ENCODE results near the gene RTL10. TPM values are rescaled to one million over a fixed set of nuclear protein-coding genes. Genes with fewer than 3 reads are reported as not detected.
"Not testable (repeated sequence)": the region's sequence is repeated elsewhere in the genome, so short reads cannot be mapped to it uniquely, and the experiment has no call there.

The RTL10 gene
- total RNA-seq, 1 donor from 2014 or later: 9.4 TPM

DNA sequence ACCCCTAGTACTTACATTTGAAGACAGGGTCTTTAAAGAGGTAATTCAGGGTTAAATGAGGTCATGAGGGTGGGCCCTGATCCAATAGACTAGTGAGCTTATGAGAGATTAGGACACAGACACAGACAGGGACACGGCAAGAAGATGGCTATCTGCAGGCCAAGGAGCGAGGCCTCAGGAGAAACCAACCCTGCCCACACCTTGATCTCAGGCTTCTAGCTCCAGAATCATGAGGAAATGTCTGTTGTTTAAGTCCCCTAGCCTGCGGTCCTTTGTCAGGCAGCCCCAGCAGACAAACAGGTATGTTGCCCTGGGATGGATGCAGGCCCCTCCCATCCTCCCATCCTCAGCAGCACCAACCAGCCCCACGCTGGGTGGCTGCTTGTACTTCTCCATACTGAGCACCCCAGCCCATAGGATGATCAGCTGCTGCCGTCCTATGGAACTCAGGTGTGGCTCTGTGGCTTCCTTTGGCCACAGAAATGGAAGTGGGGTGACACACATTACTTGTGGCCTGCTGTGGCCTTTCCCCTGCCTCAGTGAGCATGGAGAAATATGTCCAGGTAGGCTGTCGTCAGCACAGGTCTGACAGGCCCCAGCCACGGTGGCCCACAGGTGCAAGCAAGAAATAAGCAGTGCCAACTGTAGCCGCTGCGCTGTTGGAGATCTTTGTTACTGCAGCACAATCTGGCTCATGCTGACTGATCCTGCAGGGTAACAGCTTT is 7.9 kb downstream of the RTL10 start:
- ATAC-seq: no peak
- DNase-seq (ENCODE audit: low spot score): no peak

DNA sequence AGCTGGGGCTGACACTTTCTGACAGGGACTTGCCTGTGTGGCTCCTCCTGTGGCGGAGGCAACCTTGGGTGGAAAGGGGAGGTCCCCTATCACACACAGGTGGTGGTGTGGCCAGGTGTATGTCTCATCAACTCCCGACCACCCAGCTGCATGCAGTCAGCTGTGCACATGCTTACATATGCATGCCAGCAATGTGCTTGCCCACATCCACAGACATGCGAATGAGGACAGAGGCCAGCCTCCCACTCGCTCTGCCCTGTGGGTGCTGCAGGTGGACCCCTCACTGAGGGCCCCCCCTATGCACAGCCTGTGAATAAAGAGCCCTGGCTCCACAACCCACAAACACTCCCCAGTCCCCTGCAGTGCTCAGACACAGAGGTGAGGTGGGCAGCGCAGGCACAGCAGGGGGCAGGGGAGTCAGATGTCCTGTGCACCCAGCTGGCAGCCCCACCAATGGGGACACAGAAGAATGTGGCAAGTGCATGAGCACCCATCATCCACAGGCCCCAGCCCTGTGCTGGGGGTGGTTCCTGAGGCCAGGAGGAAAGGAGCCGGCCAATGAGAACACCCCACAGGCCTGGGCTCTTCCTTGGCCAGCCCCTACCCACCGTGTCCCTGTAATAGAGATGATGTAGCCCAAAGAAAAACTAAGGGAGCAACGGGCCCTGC is 9.5 kb downstream of the RTL10 start:
- ATAC-seq (no peak), DNase-seq (ENCODE audit: low spot score) (no peak)

DNA sequence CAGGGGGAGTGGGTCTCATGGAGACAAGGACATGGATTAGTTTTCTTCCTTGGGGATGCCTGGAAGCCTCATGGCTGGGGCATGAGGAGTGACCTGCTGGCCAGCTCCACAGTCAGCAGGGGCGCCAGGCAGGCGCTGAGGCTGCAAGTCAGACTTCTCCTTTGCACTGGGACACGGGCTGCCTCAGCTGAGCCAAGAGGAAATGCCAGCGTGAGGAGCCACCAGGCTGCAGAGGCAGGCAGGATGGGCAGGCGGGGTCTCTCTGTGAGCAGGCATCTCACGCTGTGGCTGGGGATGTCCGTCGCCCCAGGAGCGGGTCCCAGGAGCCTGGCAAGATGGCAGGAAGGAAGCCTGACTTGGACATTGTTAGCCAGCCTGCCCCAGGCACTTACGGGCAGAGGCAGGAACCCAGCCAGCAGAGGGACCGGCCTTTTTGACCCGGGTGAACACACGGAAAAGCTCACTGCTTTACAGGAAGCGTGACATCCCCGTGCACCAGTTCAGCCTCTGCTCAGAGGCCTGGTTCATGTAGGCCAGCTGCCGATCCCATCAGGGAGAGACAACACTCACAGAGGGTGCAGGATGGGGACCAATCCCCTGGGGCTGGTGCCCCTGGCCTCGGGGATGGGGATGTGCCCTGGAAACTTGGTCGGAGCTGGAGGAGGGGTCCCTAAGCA is 10.2 kb downstream of the RTL10 start:
- DNase-seq (ENCODE audit: low spot score) (peak; percentile 73), ATAC-seq (peak; percentile 65)

DNA sequence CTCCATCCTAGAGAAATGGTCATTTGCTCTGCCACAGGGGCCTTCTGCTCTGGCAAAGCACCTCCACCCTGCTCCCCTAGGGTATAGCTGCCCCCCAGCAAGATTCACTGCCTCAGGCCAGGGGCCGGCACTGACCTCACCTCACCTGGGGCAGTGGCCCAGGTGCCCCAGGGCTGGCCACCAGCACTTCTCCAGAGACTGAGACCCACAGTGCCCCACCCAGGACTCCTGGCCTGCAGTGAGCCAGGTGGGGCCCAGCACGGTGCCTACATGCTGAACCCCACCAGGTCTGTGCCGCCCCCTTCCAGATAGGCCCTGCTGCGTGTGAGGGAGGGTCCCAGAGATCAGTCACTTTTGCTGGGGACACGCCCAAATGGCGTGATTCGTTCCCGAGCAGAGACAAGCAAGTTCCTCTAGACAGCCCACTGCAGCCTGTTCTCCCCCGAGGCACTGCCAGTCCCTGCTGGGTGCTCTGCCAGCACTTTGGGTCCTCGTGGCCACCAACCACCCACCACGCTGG is 10.8 kb downstream of the RTL10 start:
- peak; percentile 2 for ATAC-seq
- DNase-seq (ENCODE audit: low spot score): no peak

DNA sequence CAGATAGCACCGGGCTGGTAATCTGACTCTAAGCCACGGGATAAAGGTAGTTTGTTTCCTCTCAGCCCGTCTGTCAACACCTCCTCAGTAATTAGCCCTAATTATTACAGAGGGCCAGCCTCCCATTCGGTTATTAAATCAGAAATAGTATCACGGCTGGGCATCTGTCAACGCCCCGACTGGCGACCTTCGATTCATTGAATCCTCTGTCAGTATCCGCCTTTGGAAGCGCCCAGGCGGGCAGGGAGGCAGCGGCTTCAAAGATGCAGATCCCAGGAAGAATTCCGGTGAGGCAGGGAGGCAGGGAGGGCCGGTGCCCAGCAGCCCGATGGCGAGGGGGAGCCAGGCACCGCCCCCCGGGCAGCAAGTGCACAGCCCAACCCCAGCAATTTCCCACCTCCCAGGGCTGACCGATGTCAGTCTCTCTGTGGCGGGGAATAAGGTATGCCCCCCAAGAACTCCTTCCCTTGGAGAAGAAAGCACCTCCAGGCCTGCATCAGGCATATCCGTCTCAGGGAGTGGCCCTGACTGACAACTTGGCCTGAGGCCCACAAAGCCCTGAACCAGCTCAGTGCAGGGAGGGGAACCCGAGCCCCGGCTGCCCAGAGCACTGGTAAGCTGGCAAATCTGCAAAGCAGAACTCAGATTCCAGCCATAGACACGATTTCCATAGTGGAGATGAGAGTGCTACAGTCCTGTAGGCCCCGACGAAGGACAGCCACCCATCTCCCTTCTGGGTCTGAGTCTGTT is 11.4 kb downstream of the RTL10 start:
- no peak for ATAC-seq
- DNase-seq (ENCODE audit: low spot score): no peak

DNA sequence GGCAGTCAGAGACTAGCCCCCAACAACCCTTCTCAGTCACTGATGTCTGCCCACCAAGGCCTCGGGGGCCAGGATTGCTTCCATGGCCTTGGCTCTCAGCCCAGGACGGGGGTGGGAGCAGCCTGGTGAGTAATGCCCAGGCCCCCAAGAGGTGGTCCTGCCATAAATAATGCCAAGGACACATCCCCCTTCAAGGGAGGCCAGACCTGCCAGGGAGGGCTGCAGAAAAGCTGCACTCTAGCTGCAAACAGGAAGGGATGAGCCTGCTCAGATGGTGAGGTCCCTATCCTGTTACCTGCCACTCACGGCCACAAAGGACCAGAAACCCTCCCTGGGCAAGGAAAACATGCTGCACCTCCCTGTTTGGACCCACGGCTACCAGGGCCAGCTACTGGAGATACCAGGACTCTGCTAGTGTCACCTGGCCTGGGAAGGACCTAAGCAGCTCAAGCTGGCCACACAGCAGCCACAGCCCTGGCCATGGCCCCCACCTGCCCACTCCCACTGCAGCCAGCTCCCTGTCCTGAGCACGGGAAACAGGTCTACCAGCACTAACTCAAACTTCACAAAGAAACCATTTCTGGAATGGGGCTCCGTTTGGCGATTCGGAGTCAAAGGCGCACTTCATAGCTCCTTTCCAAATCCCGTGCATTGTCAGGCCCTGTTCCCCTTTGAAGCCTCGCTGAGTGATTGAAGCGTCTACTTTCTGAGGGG is 12.1 kb downstream of the RTL10 start:
- DNase-seq (ENCODE audit: low spot score) (no peak), ATAC-seq (no peak)

DNA sequence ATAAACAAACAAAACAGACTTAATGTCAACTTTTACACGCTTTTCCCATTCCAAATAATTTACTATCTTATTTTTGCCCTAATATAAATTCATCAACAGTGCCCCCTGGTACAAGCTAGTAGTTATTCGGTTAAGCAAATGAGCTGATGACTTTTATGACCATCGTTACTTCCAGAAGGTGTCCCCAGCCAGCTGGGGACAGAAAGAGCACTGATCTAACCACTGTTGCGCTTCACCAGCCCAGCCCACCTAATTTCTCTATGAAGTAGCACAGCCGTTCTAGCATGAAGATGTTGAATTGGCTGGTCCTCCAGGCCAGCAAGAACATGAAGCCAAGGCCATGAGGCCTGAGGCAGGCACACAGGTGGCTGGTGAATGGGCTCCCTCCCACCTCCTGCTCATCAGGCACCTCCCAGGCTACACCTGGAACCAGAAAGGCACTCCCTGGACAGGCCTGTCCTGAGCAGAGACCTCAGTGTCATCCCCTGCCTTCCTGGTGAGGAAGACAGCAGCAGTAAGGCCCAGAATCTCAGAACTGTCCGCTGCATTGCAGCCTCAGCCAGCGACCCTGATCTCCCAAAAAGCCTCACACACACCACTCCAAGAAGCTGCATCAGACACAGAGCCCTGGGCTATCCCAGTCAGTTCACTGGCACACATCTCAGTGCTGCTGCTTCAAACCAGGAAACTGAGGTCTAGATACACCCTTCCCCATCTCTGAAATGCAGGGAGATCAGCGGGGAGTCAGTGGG is 12.9 kb downstream of the RTL10 start:
- ATAC-seq: no peak
- no peak for DNase-seq (ENCODE audit: low spot score)

DNA sequence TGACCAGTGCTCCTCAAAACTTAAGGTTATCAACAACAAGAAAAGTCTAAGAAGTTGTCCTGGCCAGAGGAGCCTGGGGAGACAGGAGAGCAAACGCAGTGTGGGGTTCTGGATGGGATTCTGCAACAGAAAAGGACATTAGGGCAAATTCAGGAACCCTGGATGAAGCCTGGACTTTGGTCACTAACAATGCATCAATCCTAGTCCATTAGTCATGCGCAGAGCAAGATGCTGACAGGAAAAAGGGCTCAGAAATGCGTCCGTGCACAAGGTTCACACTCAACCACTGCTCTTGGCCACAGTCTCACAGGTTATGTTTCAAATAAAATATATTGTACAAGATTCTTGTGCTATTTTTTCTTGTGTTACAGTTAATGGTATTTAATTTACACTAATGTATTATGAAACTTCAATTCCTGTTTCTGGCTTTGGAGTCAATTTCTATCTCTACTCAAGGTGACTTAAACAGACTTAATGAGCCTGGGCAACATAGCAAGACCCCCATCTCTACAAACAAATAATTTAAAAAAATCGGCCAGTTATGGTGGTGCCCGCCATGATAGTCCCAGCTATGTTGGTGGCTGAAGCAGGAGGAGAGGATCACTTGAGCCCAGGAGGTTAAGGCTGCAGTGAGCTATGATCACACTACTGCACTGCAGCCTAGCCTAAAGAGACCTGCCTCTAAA is 13.6 kb downstream of the RTL10 start:
- ATAC-seq: peak; percentile 23
- no peak for DNase-seq (ENCODE audit: low spot score)

DNA sequence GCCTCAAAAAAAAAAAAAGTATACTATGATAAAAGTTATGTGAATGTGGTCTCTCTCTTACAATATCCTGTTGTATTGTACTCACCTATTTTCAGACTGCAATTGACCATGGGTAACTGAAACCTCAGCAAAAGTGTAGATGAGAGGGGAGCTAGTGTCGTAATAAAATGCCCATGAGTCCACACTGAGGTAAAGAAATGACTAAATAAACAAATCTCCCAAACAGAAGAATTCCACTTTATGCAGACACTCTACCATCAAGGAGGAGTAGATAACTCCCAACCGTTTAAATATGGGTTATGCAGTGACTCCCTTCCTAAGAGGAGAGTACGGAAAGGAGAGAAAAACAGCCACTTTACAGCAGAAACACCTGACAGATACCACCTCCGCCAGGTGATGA is 14.6 kb downstream of the RTL10 start:
- ATAC-seq: no peak
- no peak for DNase-seq (ENCODE audit: low spot score)

DNA sequence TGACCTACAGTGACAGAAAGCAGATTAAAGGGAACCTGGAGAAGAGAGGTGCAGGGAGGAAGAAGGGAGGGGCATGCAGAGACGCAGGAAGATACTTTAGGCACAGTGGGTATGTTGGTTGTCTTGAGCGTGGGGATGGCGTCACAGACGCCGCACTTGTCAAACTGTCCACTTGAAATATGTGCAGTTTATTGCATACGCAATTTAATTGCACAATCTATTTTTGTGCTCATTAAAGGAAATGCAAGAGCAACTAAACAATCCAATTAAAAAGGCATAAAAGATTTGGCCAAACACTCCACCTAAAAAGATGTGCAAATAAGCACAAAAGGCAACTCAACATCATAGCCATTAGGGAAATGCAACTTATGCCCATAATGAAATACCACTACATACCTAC is 16.8 kb downstream of the RTL10 start:
- no peak for DNase-seq (ENCODE audit: low spot score)
- ATAC-seq: no peak

DNA sequence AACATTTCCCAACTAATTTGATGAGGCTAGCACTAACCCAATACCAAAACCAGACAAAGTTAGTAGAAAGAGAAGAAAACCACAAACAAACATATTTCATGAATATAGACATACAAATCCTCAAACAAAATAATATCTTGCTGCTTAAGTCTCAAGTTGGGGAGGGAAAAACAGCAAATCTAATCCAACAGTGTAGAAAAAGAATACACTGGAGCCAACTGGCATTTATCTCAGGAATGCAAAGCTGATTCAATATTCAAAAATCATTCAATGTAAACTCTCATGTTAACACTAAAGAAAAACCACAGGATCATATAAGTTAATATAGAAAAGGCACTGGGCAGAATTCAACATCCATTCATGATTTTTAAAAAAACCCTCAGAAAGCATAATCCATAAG is 18.2 kb downstream of the RTL10 start:
- ATAC-seq: no peak
- DNase-seq (ENCODE audit: low spot score): no peak

DNA sequence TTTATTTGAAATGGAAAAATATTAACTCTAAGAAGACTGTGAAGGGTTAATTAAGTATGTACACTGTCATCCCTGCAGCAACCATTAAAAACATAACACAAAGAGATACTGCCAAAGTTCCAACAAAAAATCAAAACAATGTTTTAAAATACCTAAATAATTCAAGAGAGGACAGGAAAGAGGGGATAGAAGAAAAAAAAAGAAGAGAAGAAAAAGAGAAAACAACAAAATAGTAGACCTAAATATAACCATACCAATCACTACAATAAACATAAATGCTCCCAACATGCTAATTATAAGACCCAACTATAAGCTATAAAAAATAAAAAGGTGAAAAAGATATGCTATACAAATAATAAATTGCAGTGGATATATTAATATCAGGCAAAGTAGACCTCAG is 20.1 kb downstream of the RTL10 start:
- no peak for ATAC-seq
- DNase-seq (ENCODE audit: low spot score): no peak

DNA sequence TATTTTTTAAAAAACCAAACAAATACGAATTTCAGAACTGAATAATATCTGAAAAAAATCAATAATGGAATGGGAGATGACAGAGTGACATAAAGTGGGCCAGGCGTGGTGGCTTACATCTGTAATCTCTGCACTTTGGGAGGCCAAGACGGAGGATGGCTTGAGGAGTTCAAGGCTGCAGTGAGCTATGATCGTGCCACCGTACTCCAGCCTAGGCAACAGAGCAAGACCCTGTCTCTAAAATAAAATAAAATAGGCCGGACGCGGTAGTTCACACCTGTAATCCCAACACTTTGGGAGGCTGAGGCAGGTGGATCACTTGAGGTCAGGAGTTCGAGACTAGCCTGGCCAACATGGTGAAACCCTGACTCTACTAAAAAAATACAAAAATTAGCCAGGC is 21.3 kb downstream of the RTL10 start:
- ATAC-seq; DNase-seq (ENCODE audit: low spot score): not testable (repeated sequence)

DNA sequence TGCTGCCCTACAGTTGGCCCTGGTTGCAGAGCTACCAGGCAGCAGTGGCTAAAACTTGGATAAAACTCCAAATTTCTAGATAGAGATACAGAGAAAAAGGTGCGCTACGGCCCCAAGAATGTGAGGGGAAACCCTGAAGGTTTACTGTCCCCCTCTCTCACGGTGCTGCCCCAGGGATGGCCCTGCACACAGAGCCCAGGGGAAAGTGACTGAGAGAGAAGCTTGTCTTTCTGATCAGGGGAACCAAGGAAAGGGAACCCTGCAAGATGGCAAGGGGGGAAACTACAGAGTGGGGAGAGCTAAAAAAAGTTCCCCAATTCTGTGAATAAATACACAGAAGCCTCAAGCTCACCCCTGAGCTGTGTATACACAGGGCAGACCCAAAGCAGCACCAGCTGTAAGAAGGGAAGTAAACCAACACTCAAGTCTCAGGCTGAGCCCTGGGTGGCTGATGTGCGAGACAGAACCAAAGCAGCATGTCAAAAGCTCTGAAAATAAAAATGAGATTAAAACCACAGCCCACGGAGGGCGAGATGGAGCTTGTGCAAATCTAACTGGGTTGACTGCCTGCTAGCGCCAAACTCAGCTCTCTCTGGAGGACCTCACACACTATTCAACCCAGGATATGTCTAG is 22.1 kb downstream of the RTL10 start:
- ATAC-seq (peak; percentile 18), DNase-seq (ENCODE audit: low spot score) (peak; percentile 23)

DNA sequence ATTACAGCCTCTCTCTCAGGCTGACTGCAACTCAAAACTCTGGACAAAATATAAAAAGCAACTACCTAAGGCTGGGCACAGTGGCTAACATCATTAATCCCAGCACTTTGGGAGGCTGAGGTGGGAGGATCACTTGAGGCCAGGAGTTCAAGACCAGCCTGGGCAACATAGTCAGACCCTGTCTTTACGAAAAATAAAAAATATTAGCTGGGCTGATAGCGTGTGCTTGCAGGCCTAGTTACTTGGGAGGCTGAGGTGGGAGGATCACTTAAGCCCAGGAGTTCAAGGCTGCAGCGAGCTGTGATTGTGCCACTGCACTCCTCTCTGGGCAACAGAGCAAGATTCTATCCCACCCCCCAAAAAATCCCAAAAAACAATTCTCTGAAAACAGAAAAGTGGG is 22.7 kb downstream of the RTL10 start:
- ATAC-seq; DNase-seq (ENCODE audit: low spot score): not testable (repeated sequence)

DNA sequence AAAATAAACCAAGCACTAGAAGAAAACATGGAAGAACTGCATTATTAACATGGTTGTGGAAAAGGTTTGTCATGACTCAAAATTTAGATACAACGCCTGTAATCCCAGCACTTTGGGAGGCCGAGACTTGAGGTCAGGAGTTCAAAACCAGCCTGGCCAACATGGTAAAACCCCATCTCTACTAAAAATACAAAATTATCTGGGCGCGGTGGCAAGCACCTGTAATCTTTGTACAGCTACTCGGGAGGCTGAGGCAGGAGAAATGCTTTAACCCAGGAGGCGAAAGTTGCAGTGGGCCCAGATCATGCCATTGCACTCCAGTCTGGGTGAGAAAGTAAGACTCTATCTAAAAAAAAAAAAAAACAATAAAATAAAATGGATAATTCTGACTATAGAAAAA is 23.7 kb downstream of the RTL10 start:
- no peak for ATAC-seq
- DNase-seq (ENCODE audit: low spot score): peak; percentile 12

DNA sequence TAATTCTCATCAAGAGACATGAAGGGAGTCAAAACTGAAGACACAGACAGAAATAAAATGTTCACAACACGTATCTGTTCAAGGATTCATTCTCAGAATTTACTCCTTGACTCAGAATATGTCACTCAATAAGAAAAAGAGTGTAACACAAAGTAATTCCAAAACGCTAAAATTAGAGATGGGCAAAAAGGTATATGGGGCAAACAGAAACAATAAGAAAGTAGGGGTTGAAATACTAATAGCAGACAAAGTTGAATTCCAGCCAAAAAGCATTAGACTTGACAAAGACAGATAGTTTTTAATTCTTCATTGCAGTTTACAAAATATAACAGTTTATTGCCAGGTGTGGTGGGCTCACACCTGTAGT is 26.7 kb downstream of the RTL10 start:
- ATAC-seq: no peak

DNA sequence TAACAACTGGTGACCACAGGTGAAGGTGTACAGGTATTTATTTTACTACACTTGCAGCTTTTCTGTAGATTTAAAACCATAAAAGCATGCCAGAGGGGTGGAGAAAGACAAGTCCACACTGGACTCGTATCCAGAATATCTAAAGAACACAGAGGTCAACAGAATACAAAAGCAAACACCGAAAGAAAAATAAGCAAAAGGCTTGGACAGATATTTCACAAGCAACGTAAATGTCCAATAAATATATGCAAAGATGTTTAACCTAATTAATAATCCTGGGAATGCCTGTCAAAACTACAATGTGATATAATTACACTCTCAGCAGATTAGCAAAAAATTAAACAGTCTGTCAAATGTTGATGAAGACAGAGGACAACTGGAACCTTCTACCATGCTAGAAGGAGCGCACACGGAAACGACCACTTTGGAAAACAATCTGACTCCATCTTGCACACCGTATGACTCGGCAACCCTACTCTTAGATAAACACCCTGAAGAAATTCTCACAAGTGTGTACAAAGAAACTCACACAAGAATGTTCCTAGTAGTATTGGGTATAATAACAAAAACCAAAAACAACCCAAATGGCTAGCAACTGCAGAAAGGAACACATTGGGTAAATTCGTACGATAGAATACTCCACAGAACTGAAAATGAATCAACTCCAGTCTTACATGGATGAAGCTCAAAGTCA is 27.2 kb downstream of the RTL10 start:
- DNase-seq (ENCODE audit: low spot score) (no peak), ATAC-seq (no peak)

More for the DNA sequence above, 26.7 kb downstream of the RTL10 start:
- DNase-seq (ENCODE audit: low spot score): no peak
